GM19328 (cell line): ENCODE measurements around the gene BRF1.

Source experiments
- ATAC-seq: cut with Tn5 transposase; IDR thresholded peaks from one replicate; pipeline ENCODE4 v1.9.1; 2021; ENCODE audit warnings: mild to moderate bottlenecking, moderate library complexity; ENCODE audit not compliant: unreplicated experiment

BRF1 gene

GRCh38 chr14:105163040-105163742 is 137.6 kb downstream of the BRF1 start:
- no peak for ATAC-seq

DNA sequence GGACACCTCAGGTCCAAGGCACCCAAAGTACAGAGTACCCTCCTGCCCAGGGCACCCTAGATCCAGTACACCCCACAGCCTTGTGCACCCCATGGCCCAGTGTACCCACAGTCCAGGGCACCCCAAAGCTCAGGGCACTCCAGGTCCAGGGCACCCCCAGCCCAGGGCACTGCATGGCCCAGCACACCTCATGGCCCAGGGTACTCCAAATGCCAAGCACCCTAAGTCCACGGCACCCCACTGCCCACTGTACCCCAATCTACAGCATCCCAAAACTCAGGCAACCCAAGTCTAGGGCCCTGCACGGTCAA is 138.2 kb downstream of the BRF1 start:
- no peak for ATAC-seq

GRCh38 chr14:105161964-105162668 is 138.7 kb downstream of the BRF1 start:
- no peak for ATAC-seq

DNA sequence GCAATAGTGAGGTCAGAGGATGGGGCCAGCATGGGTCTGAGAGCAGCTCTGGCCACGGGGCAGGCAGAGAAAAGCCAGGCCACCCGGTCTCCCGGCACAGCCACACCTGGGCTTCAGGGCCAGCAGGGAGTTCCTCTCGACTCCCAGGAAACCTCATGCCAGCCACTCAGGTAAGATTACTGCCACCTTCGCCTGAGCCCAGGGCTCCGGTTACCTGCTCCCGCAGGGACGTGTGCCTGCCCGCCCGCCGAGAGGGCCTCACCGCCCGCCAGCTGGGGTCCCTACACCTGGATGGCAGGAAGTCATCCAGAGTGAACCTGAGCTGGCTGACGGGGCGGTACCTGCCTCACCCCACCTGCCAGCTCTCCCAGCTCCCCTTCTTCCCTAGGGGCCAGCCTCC is 139.5 kb downstream of the BRF1 start:
- no peak for ATAC-seq

DNA sequence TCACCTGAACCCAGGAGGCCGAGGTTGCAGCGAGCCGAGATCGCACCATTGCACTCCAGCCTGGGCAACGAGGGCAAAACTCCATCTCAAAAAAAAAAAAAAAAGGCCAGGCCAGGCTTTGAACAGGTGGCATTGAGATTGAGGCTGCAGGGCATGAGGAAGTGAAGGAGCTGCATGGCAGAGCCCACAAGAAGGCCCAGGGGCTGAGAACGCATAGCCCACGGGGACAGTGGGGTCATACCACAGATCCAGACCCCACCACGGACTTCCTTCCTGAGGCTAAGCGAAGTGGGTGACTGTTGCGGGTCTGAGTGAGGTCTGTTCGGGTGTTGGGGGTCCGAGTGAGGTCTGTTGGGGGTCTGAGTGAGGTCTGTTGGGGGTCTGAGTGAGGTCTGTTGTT is 140.0 kb downstream of the BRF1 start:
- no peak for ATAC-seq

DNA sequence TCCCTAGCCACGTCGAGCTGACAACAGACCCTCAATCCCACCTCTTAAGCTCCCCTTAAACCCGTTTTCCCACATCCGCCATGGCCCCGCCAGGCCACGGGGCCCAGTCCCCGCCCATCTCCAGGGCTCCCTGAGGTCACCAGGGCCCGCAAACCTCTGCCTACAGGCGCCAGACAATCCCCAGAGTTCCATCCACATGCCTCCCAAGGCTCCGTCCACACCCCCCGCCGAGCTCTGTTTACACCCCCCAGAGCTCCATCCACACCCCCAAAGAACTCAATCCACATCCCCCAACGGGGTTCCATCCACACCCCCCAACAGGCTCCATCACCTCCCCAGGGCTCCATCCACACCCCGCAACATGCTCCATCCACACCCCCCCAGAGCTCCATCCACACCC is 141.5 kb downstream of the BRF1 start:
- no peak for ATAC-seq
